MM.1S (cell line): ENCODE results near the gene FHIP2A.

Experiments used
- EZH2 ChIP-seq: fragments of 300-600 bp; sonication (generic); optimal IDR thresholded peaks from 2 replicates; pipeline ENCODE3; 2017; ENCODE audit warnings: low read depth, mild to moderate bottlenecking, antibody characterized with exemption, low read length, mixed read lengths
- EZH2phosphoT487 ChIP-seq: fragments of 300-600 bp; sonication (generic); IDR thresholded peaks from 2 replicates; pipeline ENCODE4 v1.6.1; 2018; ENCODE audit warnings: antibody characterized with exemption, low read length
- TF ChIP-seq, protein P1 (sequence below): fragments of 300-600 bp; sonication (generic); IDR thresholded peaks from 2 replicates; pipeline ENCODE4 v1.5.1; 2016; ENCODE audit warnings: antibody characterized with exemption, low read length, mixed read lengths

GRCh38 chr10:114839901-114840300 is 18.3 kb downstream of the FHIP2A start:
- TF ChIP-seq, protein P1, sequence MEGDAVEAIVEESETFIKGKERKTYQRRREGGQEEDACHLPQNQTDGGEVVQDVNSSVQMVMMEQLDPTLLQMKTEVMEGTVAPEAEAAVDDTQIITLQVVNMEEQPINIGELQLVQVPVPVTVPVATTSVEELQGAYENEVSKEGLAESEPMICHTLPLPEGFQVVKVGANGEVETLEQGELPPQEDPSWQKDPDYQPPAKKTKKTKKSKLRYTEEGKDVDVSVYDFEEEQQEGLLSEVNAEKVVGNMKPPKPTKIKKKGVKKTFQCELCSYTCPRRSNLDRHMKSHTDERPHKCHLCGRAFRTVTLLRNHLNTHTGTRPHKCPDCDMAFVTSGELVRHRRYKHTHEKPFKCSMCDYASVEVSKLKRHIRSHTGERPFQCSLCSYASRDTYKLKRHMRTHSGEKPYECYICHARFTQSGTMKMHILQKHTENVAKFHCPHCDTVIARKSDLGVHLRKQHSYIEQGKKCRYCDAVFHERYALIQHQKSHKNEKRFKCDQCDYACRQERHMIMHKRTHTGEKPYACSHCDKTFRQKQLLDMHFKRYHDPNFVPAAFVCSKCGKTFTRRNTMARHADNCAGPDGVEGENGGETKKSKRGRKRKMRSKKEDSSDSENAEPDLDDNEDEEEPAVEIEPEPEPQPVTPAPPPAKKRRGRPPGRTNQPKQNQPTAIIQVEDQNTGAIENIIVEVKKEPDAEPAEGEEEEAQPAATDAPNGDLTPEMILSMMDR = no peak
- TF ChIP-seq EZH2 = no peak
- TF ChIP-seq EZH2phosphoT487 = no peak
